Stomach smooth muscle (tissue), 2 donors: ENCODE data around the gene RECQL5.

ENCODE experiments used
- H3K27ac ChIP-seq: one replicate; pipeline ENCODE4 v1.7.0; 2013; ENCODE audit warnings: mild to moderate bottlenecking, low read length, inconsistent platforms
- H3K27me3 ChIP-seq, 2 donors: one replicate each; pipeline ENCODE4 v1.7.0; 2013; ENCODE audit warnings: low read length in 2 of 2; ENCODE audit not compliant: insufficient read depth in 2 of 2, control insufficient read depth in 1 of 2
- H3K36me3 ChIP-seq, 2 donors: one replicate each; pipeline ENCODE4 v1.7.0; 2013; ENCODE audit warnings: low read length in 2 of 2; ENCODE audit not compliant: control insufficient read depth in 2 of 2, insufficient read depth in 2 of 2
- H3K4me1 ChIP-seq: one replicate; pipeline ENCODE4 v1.7.0; 2013; ENCODE audit warnings: low read length; ENCODE audit not compliant: control insufficient read depth, insufficient read depth
- H3K4me3 ChIP-seq, 2 donors: one replicate each; pipeline ENCODE4 v1.7.0; 2013; ENCODE audit warnings: low read length in 2 of 2
- H3K9ac ChIP-seq, 2 donors: one replicate each; pipeline ENCODE4 v1.7.0; 2013; ENCODE audit warnings: low read length in 2 of 2, mild to moderate bottlenecking in 1 of 2
- H3K9me3 ChIP-seq, 2 donors: one replicate each; pipeline ENCODE4 v1.7.0; 2013; ENCODE audit warnings: low read length in 2 of 2; ENCODE audit not compliant: control insufficient read depth in 2 of 2
- donor health status: healthy.
- donor health status: Pancreatic carcinoma.

The RECQL5 gene

DNA sequence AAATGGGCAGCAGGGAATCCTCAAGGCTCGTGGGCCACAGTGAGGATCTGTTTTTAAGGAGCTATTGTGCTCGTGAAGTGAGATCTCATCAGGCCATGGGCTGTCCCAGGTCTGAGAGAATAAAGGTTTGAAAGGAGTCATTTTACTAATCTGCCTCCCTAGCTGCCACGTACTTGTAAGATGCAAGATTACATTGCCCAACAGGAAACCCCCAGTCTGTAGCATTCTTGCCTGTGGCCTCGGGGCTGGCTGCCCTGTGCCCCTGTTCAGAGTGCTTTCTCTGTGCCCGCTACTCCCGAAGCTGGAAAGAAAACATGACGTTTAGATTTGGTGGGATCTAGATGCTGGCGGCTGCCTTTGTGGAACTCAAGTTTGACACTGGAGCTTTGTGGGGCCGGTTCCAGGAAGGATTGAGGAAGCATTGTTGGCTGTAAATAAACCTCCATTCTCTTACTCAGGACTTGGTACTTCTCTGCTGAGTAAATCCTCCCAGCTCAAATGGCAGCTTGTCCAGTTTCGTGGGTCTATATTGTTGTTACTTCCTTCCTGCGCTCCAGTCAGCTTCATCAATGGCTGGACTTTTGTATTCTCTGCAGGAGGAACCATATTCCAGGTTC is 21.4 kb upstream of the RECQL5 start:
- peak overlapping the region in 1 of 2 donors; percentile 22 for H3K4me3 ChIP-seq
- peaks cover 36% of the 10 kb centered on the region for H3K4me1 ChIP-seq
- peak overlapping the region; percentile 24 for H3K27ac ChIP-seq
- H3K9me3 ChIP-seq = no peaks in the 10 kb centered on the region
- no peak overlapping the region for H3K9ac ChIP-seq
- peaks cover 5 to 14% of the 10 kb centered on the region in 2 donors for H3K36me3 ChIP-seq
- H3K27me3 ChIP-seq = no peaks in the 10 kb centered on the region

GRCh38 chr17:75685499-75685898 is 18.5 kb upstream of the RECQL5 start:
- Histone ChIP-seq H3K9me3 (no peaks in the 10 kb centered on the region), H3K27me3 (no peaks in the 10 kb centered on the region), H3K36me3 (peaks cover under 1 to 8% of the 10 kb centered on the region in 2 donors), H3K4me1 (peaks cover 25% of the 10 kb centered on the region), H3K9ac (no peak overlapping the region), H3K27ac (peak overlapping the region; percentile 2), H3K4me3 (no peak overlapping the region)

- H3K4me3 ChIP-seq = no peak overlapping the region
- peaks cover 25% of the 10 kb centered on the region for H3K4me1 ChIP-seq
Observed at GRCh38 chr17:75684924-75685323, 18.0 kb upstream of the RECQL5 start.

DNA sequence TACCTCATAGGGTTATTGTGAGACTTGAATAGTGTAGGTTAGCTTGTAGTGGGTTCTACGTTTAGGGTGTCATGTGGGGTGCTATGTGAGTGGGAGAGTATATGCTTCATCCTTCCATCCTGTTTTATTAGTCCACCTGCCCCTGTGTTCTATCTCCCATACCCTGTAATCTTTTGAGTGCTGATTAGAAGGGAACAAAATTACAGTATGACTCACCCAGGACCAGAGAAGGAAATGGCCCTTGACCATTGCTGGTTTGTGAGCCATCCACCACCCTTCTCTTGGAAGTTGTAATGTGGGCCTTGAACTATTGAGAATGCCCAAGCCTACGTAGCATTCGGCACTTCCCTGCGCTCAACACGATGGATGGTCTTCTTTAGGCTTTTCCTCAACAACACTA is 17.3 kb upstream of the RECQL5 start:
- no peaks in the 10 kb centered on the region for H3K9me3 ChIP-seq
- H3K27ac ChIP-seq = no peak overlapping the region
- H3K27me3 ChIP-seq = no peaks in the 10 kb centered on the region
- peaks cover 11 to 14% of the 10 kb centered on the region in 2 donors for H3K36me3 ChIP-seq
- no peak overlapping the region for H3K9ac ChIP-seq
- no peak overlapping the region for H3K4me3 ChIP-seq
- peaks cover 25% of the 10 kb centered on the region for H3K4me1 ChIP-seq

More at GRCh38 chr17:75684924-75685323, 18.0 kb upstream of the RECQL5 start:
- H3K27ac ChIP-seq = no peak overlapping the region
- no peaks in the 10 kb centered on the region for H3K27me3 ChIP-seq
- no peaks in the 10 kb centered on the region for H3K9me3 ChIP-seq
- no peak overlapping the region for H3K9ac ChIP-seq
- peaks cover 6 to 11% of the 10 kb centered on the region in 2 donors for H3K36me3 ChIP-seq

GRCh38 chr17:75683583-75683982 is 16.6 kb upstream of the RECQL5 start:
- peaks cover 11 to 16% of the 10 kb centered on the region in 2 donors for H3K36me3 ChIP-seq
- H3K4me3 ChIP-seq = no peak overlapping the region
- no peak overlapping the region for H3K27ac ChIP-seq
- no peaks in the 10 kb centered on the region for H3K9me3 ChIP-seq
- no peaks in the 10 kb centered on the region for H3K27me3 ChIP-seq
- peaks cover 22% of the 10 kb centered on the region for H3K4me1 ChIP-seq
- no peak overlapping the region for H3K9ac ChIP-seq

DNA sequence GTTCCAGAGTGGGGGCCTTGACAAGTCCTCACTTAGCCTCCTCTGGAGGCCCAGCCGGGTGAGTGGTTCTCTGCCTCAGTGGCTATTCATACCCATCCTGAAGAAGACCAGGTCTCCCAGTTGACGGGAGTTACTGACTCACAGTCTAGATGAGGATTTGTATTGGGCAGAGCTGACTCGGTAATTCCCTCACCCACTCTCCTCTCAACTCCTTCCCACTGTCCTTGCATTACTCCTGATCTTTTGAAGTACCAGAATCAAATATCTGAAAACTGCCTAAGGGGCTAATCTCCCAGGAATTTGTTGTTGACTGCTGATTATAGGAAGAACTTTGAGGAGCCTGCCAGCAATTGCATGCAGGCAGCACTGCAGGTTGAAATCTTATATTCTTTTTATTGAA is 14.3 kb upstream of the RECQL5 start:
- H3K9ac ChIP-seq = no peak overlapping the region

GRCh38 chr17:75680431-75680830 is 13.5 kb upstream of the RECQL5 start:
- H3K27ac ChIP-seq = no peak overlapping the region
- no peak overlapping the region for H3K9ac ChIP-seq
- H3K4me3 ChIP-seq = no peak overlapping the region
- no peaks in the 10 kb centered on the region for H3K27me3 ChIP-seq
- peaks cover 8% of the 10 kb centered on the region for H3K4me1 ChIP-seq
- no peaks in the 10 kb centered on the region for H3K9me3 ChIP-seq
- H3K36me3 ChIP-seq = peaks cover 16% of the 10 kb centered on the region in 2 donors

More for the DNA sequence above, 14.3 kb upstream of the RECQL5 start:
- no peaks in the 10 kb centered on the region for H3K9me3 ChIP-seq
- H3K27ac ChIP-seq = no peak overlapping the region
- H3K36me3 ChIP-seq = peaks cover 13 to 16% of the 10 kb centered on the region in 2 donors
- H3K4me1 ChIP-seq = peaks cover 13% of the 10 kb centered on the region
- H3K4me3 ChIP-seq = no peak overlapping the region
- H3K27me3 ChIP-seq = no peaks in the 10 kb centered on the region

DNA sequence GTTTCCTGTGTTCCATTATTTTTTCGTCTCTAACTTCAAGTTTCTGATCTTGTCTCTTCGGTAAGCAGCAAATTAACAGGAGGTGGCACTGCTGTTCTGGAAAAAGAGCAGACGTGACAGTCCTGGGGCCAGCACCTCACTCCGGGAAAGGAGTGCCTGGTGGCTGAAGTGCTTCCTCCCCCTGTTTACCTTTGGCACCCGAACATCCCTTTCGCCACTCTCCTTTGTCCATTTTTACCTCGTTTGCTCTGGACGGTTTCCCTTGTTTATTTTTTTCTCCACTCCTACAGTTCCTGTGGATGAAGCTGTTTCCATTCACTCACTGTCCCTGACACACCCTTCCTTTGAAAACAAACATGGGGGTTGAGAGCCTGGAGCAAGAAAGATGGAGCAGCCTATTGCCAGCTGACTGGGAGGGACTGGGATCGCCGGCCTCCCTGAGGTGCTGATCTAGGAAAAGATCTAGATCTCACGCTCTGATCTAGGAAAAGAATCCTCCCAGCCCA is 12.8 kb upstream of the RECQL5 start:
- peaks cover 5% of the 10 kb centered on the region for H3K4me1 ChIP-seq
- no peaks in the 10 kb centered on the region for H3K27me3 ChIP-seq
- no peak overlapping the region for H3K4me3 ChIP-seq
- no peak overlapping the region for H3K27ac ChIP-seq
- H3K36me3 ChIP-seq = peaks cover 16% of the 10 kb centered on the region in 2 donors
- no peaks in the 10 kb centered on the region for H3K9me3 ChIP-seq
- H3K9ac ChIP-seq = no peak overlapping the region

DNA sequence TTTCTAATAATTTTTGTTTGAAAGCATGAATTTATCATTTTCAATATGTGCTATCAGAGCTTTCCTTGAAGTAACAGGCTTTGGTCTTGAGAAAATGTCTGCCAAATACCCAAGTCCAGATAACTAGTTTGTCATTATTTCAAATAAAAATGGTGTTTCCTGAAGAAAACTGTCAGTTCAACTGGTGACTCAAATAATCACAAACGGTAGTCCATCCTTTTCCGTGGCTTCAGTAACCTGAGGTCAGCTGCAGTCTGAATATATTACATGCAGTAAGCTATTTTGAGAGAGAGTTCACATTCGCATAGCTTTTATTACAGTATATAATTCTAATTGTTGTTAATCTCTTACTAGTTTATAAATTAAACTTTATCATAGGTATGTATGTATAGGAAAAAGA is 9.5 kb upstream of the RECQL5 start:
- no peaks in the 10 kb centered on the region for H3K27me3 ChIP-seq
- no peak overlapping the region for H3K27ac ChIP-seq
- H3K4me1 ChIP-seq = peaks cover 3% of the 10 kb centered on the region
- no peak overlapping the region for H3K9ac ChIP-seq
- H3K36me3 ChIP-seq = peaks cover 27 to 34% of the 10 kb centered on the region in 2 donors
- no peak overlapping the region for H3K4me3 ChIP-seq
- H3K9me3 ChIP-seq = no peaks in the 10 kb centered on the region

DNA sequence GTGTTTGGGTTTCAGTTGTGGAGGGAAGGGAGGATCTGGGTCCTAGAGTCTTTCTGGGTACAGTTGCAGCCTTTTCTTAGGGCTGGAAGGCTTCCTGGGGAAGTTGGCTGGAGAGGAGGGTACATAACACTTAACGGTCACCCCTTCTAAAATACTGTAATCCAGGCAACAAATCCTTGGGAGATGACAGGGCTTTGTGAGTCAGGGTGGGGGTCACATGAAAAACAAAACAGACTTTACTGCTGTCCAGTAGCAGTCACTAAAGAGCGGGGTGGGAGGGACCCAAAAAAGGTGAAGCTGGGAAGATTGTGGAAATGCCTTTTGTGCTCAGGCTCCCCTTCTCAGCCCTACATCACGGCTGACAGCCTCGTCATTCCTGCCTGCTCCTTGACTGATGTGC is 6.5 kb upstream of the RECQL5 start:
- Histone ChIP-seq H3K4me3 (no peak overlapping the region), H3K9ac (no peak overlapping the region), H3K27ac (no peak overlapping the region), H3K4me1 (peaks cover 2% of the 10 kb centered on the region), H3K36me3 (peaks cover 27 to 40% of the 10 kb centered on the region in 2 donors), H3K9me3 (no peaks in the 10 kb centered on the region), H3K27me3 (no peaks in the 10 kb centered on the region)

DNA sequence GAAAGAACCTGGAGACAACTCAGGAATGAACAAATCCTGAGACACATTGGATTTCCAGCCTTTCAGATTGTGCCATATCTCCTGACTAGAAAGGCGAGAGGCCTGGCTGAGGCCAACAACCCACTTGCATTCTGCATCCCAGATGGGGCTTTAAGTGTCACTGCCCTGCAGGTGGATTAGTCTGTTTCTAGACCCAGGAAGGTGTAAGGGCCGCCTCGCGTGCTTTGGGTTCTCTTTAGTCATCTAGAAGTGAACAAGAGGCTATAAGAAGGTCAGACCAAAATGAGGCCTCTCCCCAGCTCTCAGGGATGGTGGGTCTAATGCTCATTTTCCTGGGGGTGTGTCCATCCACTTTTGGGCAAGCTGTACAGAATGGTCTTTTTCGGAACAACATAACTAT is 5.1 kb upstream of the RECQL5 start:
- peaks cover 23 to 41% of the 10 kb centered on the region in 2 donors for H3K36me3 ChIP-seq
- no peaks in the 10 kb centered on the region for H3K27me3 ChIP-seq
- H3K9ac ChIP-seq = no peak overlapping the region
- H3K4me1 ChIP-seq = peaks cover 10% of the 10 kb centered on the region
- no peak overlapping the region for H3K4me3 ChIP-seq
- no peaks in the 10 kb centered on the region for H3K9me3 ChIP-seq
- H3K27ac ChIP-seq = no peak overlapping the region
